Fibroblast of lung (primary cell): ENCODE results near the gene SP8. TPM values are rescaled to one million over a fixed set of nuclear protein-coding genes. Genes with fewer than 3 reads are reported as not detected.
A peak's percentile ranks its signal among the peaks of the same experiment; 100 is the strongest.

Source experiments
- DNase-seq, 2 donors: peaks; one replicate each; pipeline versions ENCODE4 v3.0.0 to v3.0.0-alpha.2; 2010; ENCODE audit warnings: low read depth in 2 of 2
- H2AFZ ChIP-seq: 2 replicates; pipeline ENCODE4 v1.5.1; 2012; ENCODE audit warnings: low read length, control low read depth, inconsistent platforms
- H3K27ac ChIP-seq: 2 replicates; pipeline ENCODE4 v1.5.1; 2011; ENCODE audit warnings: low read length, control low read depth; ENCODE audit not compliant: insufficient read depth
- H3K27me3 ChIP-seq: 2 replicates; pipeline ENCODE4 v1.5.1; 2011; ENCODE audit warnings: mild to moderate bottlenecking, low read length; ENCODE audit not compliant: control insufficient read depth, insufficient read depth
- H3K36me3 ChIP-seq: 2 replicates; pipeline ENCODE4 v1.5.1; 2011; ENCODE audit warnings: low read length; ENCODE audit not compliant: control insufficient read depth, insufficient read depth
- H3K4me1 ChIP-seq: 2 replicates; pipeline ENCODE4 v1.5.1; 2011; ENCODE audit warnings: low read length; ENCODE audit not compliant: control insufficient read depth, insufficient read depth; ENCODE audit errors: extremely low read depth
- H3K4me2 ChIP-seq: 2 replicates; pipeline ENCODE4 v1.5.1; 2011; ENCODE audit warnings: low read length, control low read depth; ENCODE audit not compliant: insufficient read depth; ENCODE audit errors: extremely low read depth
- H3K4me3 ChIP-seq, 4 experiments: fragments of 200-600 bp in 1 of 4; sonication (generic) in 1 of 4; replicated peaks in 1 of 4; 2 replicates each; pipeline ENCODE4 v1.5.1; 2011 to 2016; ENCODE audit warnings: low read length in 4 of 4, low read depth in 3 of 4, mild to moderate bottlenecking in 3 of 4, control low read depth in 2 of 4, inconsistent platforms in 1 of 4, mixed read lengths in 1 of 4; ENCODE audit not compliant: insufficient read depth in 1 of 4; ENCODE audit errors: control extremely low read depth in 1 of 4
- H3K79me2 ChIP-seq: 2 replicates; pipeline ENCODE4 v1.5.1; 2012; ENCODE audit warnings: mild to moderate bottlenecking, low read length, inconsistent platforms; ENCODE audit not compliant: control insufficient read depth, insufficient read depth
- H3K9ac ChIP-seq: 2 replicates; pipeline ENCODE4 v1.5.1; 2011; ENCODE audit warnings: mild to moderate bottlenecking, low read length, control low read depth; ENCODE audit not compliant: insufficient read depth
- H3K9me3 ChIP-seq: 2 replicates; pipeline ENCODE4 v1.5.1; 2012; ENCODE audit warnings: low read depth, low read length; ENCODE audit not compliant: control insufficient read depth, insufficient read depth
- H4K20me1 ChIP-seq: 2 replicates; pipeline ENCODE4 v1.5.1; 2011; ENCODE audit warnings: low read length; ENCODE audit not compliant: control insufficient read depth, insufficient read depth; ENCODE audit errors: extremely low read depth
- CTCF ChIP-seq, 2 donors: IDR thresholded peaks in 1 of 2; conservative IDR thresholded peaks in 1 of 2; 1 replicate in 1 of 2; 2 replicates in 1 of 2; pipeline ENCODE4 v1.5.1; 2011 to 2012; ENCODE audit warnings: low read length in 2 of 2, control low read depth in 1 of 2, inconsistent platforms in 1 of 2, low read depth in 1 of 2, mild to moderate bottlenecking in 1 of 2
- EZH2 ChIP-seq: IDR thresholded peaks from 2 replicates; pipeline ENCODE4 v1.5.1; 2012; ENCODE audit warnings: low read length, control low read depth, mild to moderate bottlenecking; ENCODE audit errors: missing control alignments
- polyA plus RNA-seq, 2 donors: library from polyadenylated mRNA; depleted of rRNA in 1 of 2; stranded (reverse) in 1 of 2; unstranded in 1 of 2; fragments of >200 nt; gene quantifications; 2 replicates each; pipeline ENCODE4 v1.2.1, GENCODE V29; 2011 to 2012; ENCODE audit warnings: missing spikeins in 1 of 2
- total RNA-seq: library from RNA; depleted of rRNA; stranded (reverse); fragments of >200 nt; gene quantifications from 2 replicates; pipeline ENCODE4 v1.2.1, GENCODE V29; 2014

Gene SP8
- total and polyA plus RNA-seq, 2 donors (not counting 1 experiment from before 2014, with no cell fraction given), result not detected

GRCh38 chr7:20798081-20798693, 11.5 kb upstream of the SP8 start:
- Histone ChIP-seq H3K27ac (no peak overlapping the region), H3K9ac (no peak overlapping the region), H3K4me3 (peak overlapping the region in 1 of 4 experiments; percentile 54), H3K27me3 (peaks cover 31% of the 10 kb centered on the region), H3K36me3 (no peaks in the 10 kb centered on the region), H4K20me1 (no peaks in the 10 kb centered on the region), H3K79me2 (no peaks in the 10 kb centered on the region), H3K4me2 (peak overlapping the region; percentile 68), H2AFZ (no peak overlapping the region), H3K9me3 (no peaks in the 10 kb centered on the region), H3K4me1 (peaks cover 2% of the 10 kb centered on the region)
- peak in 1 of 2 donors; percentile 39 for DNase-seq
- TF ChIP-seq CTCF (conservative IDR thresholded peaks at IDR 0.05 in 1 of 2, IDR thresholded peaks at IDR 0.05 in 1 of 2; ENCODE audit: low read depth in 1 of 2, low read length in 2 of 2) (no peak), EZH2 (no peak)

- TF ChIP-seq EZH2 (peak; percentile 50), CTCF (conservative IDR thresholded peaks at IDR 0.05 in 1 of 2, IDR thresholded peaks at IDR 0.05 in 1 of 2; ENCODE audit: low read depth in 1 of 2, low read length in 2 of 2) (no peak)
- no peaks in the 10 kb centered on the region for H3K36me3 ChIP-seq
- H3K9ac ChIP-seq, result no peak overlapping the region
- H3K4me2 ChIP-seq, result peak overlapping the region; percentile 78
- no peaks in the 10 kb centered on the region for H3K9me3 ChIP-seq
- H2AFZ ChIP-seq, result peak overlapping the region; percentile 76
- no peaks in the 10 kb centered on the region for H4K20me1 ChIP-seq
- peak overlapping the region in 3 of 4 experiments; percentile 21 to 49 (median 48) for H3K4me3 ChIP-seq
- no peak overlapping the region for H3K27ac ChIP-seq
- peaks cover 2% of the 10 kb centered on the region for H3K4me1 ChIP-seq
- DNase-seq, result no peak
- H3K79me2 ChIP-seq, result no peaks in the 10 kb centered on the region
- peaks cover 31% of the 10 kb centered on the region for H3K27me3 ChIP-seq
These were observed 10.9 kb upstream of the SP8 start for GRCh38 chr7:20797462-20798080.

GRCh38 chr7:20797042-20797461, 10.4 kb upstream of the SP8 start:
- Histone ChIP-seq H3K4me3 (no peak overlapping the region), H3K27ac (no peak overlapping the region), H3K9me3 (no peaks in the 10 kb centered on the region), H4K20me1 (no peaks in the 10 kb centered on the region), H3K79me2 (no peaks in the 10 kb centered on the region), H2AFZ (no peak overlapping the region), H3K9ac (no peak overlapping the region), H3K4me2 (peak overlapping the region; percentile 78), H3K4me1 (peaks cover 2% of the 10 kb centered on the region), H3K36me3 (no peaks in the 10 kb centered on the region), H3K27me3 (peaks cover 31% of the 10 kb centered on the region)
- DNase-seq, result no peak
- TF ChIP-seq CTCF (conservative IDR thresholded peaks at IDR 0.05 in 1 of 2, IDR thresholded peaks at IDR 0.05 in 1 of 2; ENCODE audit: low read depth in 1 of 2, low read length in 2 of 2) (no peak), EZH2 (no peak)
